A549 treated with AZD9567 at 1 μM for 4 hours (cell line): Measurements from ENCODE around the gene B4GALT6. TPM values are rescaled to one million over a fixed set of nuclear protein-coding genes. Genes with fewer than 3 reads are reported as not detected.

Experiments
- total RNA-seq: library from RNA; stranded (reverse); fragments of 200-300 nt; extraction: Qiagen RNA extraction; gene quantifications from 5 replicates; pipeline ENCODE4 v1.2.3, GENCODE V29; 2022; ENCODE audit not compliant: insufficient read depth

B4GALT6 gene, protein sequence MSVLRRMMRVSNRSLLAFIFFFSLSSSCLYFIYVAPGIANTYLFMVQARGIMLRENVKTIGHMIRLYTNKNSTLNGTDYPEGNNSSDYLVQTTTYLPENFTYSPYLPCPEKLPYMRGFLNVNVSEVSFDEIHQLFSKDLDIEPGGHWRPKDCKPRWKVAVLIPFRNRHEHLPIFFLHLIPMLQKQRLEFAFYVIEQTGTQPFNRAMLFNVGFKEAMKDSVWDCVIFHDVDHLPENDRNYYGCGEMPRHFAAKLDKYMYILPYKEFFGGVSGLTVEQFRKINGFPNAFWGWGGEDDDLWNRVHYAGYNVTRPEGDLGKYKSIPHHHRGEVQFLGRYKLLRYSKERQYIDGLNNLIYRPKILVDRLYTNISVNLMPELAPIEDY
- total RNA-seq, result 4.6 to 12.7 TPM (median 6.0 TPM) in 5 replicates

DNA sequence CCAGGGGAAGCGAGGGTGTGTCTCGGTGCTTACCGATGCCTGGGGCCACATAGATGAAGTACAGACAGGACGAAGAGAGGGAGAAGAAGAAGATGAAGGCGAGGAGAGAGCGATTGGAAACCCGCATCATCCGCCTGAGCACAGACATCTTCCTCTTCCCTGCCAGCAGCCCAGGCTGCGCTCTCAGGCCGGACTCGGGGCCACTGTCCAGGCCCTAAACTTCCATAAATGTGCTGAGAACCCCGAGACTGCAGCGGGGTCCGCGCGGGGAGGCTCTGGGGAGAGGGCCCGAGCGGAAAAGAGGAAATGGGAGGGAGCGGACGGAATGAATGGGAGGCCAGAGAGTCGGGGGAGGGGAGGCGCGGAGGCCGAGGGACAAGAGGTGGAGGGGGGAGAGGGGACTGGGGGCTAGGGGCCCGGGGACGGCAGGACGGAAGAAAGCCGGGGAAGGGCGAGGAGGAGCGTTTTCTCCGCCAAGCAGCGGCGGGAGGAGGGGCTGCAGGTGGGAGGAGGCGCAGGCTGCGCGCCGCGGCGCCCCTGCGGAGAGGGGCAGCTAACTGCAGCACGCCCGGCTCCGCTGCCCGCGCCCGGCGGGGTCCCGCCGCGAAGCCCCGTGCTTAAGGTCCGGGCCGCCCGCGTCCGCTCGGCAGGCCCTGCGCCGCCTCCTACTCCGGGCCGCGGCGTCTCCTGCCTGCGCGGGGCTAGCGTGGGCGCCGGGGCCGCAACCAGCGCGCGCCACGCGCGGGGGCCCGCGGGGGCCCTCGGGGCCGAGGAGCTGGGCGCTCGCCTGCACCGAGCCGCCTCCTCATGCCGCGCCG, at the start of gene B4GALT6:
TSS of gene B4GALT6 (minus strand) at position 303 of the 818 bp plus-strand sequence. CDS start at position 148, 155 bp downstream.

DNA sequence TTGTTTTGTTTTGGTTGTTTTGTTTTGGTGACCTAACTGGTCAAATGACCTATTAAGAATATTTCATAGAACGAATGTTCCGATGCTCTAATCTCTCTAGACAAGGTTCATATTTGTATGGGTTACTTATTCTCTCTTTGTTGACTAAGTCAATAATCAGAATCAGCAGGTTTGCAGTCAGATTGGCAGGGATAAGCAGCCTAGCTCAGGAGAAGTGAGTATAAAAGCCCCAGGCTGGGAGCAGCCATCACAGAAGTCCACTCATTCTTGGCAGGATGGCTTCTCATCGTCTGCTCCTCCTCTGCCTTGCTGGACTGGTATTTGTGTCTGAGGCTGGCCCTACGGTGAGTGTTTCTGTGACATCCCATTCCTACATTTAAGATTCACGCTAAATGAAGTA, 92.8 kb downstream of the B4GALT6 start, which contains the start of gene TTR:
TSS of gene TTR (plus strand) at position 250 of the 400 bp plus-strand sequence. CDS start at position 276, 26 bp downstream.

Other genes starting within 250 kb of the B4GALT6 start
- 0.01 to 0.05 TPM in 2 of 5 replicates, not detected in the others for gene DSG3, start 236.8 kb downstream of the B4GALT6 start, total RNA-seq
- 42.5 to 74.5 TPM (median 59.0 TPM) in 5 replicates for gene DSG2, start 186.4 kb downstream of the B4GALT6 start, total RNA-seq
- 0.14 to 6.7 TPM (median 0.20 TPM) in 5 replicates for gene TTR, start 92.7 kb downstream of the B4GALT6 start, total RNA-seq
- 0.06 TPM in 1 of 5 replicates, not detected in the others for gene SLC25A52, start 76.3 kb upstream of the B4GALT6 start, total RNA-seq